Effector CD4-positive, alpha-beta T cell (primary cell): Measurements from ENCODE around the gene RBL2.
"Not testable (repeated sequence)": the region's sequence is repeated elsewhere in the genome, so short reads cannot be mapped to it uniquely, and the experiment has no call there.

Experiments used
- DNase-seq: peaks from one replicate; pipeline ENCODE4 v3.0.0-alpha.2; 2020

RBL2 gene

DNA sequence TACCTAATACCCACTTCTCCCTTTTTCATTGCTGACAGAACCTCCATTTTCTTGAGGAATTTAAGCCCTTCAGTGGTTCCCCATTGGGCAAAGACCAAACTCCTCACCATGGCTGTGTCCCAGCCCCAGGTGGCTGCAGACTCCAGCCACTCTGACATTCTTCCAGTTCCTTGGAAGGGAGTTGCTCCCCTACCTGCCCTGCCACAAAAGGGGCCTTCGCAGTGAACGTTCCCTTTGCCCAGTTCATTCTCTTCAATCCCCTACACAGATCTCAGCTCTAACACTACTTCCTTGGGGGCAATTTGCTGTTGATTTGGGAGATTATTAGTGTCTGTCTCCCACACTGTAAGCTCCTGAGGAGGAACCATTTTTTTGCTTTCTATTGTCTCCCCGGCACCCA, 72.0 kb downstream of the RBL2 start:
- DNase-seq = no peak

DNA sequence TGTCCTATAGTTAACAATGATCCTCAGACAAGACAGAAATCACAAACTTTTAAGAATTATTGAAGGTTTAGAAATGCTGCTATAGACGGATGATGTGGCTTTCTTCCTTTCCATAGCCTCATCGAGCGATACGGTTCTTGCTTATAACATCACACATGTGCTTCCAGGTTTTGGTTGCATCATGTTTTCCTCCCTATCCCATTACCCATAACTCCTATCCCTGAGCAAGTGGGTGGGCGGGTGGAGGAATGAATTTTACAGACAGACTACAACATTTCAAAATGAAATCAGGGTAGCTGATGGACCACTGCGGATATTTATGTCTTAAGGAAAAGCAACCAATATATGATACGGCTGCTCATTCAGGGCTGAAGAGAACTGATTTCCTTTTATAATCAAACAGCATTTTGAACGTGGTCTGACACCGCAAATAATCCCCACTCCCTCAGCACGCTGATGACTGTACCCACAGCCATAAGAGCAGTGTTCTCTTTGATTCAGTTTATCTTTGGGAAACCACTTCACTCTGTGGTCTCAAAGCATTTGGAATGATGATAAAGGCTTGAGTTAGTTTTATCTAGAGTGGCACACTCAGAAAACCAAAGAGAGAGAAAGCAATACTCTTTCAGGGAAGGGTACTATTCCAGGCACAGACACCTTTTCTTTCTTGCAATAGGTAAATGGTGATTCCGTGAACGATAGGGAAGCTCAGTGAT, 73.4 kb downstream of the RBL2 start:
- no peak for DNase-seq

DNA sequence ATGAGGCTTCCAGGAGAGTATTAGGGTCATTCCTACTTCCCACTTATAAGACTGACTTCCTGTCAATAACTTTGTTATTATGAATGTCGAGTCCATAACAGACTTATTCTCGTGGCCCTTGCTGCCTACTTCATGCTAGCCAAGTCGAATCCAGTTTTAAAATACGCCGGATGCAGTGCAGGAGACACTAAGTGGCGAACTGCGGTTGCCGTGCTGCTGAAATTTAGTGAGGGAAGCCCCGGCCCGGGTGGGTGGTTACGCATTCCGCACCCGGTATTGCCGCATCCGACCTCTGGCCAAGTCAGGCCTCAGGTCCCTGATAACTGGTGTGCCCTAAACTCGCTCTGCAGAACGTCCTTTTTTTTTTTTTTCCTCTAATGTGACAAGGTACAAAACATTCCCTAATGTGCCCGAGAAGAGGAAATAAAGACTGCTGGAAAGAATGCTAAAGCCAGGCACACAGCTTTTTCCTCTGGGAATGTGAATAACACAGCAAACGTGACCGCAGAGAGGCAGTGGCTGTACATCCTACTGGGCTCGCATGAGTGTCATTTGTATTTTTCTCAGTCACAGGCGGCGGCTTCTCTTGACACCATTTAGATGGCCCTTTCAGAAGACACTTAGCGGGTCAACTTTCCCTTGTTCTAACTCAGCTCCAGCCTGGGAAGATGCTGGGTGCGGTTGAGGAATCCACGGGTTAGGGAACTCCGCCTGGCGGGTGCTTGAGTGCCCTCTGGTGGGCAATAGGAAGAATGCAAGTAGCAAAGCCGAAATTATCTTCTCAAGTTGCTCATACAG, 75.8 kb downstream of the RBL2 start:
- DNase-seq = peak; percentile 36

DNA sequence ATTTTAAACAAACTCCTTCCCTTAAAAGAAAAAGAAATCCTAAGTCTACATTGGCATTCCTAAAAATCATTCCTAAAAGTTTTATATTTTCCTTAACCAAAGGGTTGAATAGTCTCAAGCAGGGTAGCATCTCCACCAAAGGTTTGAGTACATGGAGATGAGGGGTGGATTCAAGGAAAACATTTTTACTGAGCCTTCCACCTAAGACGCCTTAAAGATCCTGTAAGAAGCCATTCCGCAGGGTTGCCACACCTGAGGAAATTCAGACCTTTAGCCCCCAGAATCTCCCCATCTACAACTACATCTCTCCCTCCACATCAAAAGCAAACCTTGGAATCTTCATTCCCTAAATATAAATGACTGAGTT, 76.4 kb downstream of the RBL2 start:
- DNase-seq = no peak

DNA sequence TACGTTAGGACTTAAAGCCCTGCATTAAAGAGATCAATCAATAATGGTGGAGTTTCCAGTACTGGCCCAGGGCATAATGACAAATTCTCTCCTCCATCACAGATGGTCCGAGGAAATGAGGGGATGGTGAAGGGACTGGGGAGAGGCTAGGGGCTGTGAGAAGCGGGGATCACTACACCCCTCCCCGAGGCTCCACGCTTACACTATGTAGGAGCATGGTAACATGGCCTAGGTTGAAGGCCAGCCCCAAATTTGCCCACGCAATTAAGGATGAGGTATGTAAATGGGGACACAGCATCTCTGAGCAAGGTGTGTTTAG, 76.8 kb downstream of the RBL2 start:
- no peak for DNase-seq

DNA sequence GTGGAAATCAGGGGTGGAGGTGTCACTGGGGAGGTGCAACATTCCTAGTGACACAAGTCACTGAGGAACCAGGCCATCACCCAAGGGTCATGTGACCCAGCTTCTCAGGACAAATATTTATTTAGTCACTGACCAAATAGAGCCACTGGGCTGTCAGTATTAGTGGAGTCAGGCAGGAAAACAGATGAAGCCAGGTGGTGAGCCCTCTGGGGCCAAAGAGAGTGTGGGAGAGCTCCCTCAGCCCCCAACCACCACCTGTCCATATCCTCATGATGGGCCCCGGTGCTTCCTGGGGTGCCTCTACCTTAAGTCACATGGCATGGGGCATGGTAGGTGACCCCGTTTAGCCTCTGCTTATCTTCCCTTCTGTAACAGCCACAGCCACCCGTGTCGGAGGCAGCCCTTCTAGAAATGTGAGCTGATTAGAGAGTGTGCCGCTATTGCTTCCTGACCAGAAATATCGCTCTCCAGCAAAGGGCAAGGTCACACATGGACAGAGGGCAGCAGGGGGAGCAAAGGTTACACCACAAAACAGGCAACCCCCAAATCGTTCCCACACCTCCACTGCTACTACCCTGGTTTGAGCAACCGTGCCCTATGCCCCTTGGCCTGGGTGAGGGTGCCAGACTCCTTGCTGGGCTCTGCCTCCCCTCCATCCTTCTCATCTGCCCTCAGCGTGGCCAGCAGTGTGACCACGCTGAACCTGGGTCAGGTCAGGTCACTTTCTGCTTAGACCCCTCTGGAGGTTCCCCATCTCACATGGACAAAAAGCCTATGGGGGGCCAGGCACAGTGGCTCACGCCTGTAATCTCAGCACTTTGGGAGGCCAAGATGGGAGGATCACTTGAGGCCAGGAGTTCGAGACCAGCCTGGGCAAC, 77.4 kb downstream of the RBL2 start:
- no peak for DNase-seq

DNA sequence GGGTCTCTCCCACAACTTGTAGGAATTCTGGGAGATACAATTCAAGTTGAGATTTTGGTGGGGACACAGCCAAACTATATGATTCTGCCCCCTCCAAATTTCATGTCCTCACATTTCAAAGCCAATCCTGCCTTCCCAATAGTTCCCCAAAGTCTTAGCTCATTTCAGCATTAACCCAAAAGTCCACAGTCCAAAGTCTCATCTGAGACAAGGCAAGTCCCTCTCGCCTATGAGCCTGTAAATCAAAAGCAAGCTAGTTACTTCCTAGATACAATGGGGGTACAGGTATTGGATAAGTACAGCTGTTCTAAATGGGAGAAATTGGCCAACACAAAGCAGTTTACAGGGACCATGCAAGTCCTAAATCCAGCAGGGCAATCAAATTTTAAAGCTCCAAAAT, 78.5 kb downstream of the RBL2 start:
- DNase-seq = not testable (repeated sequence)

DNA sequence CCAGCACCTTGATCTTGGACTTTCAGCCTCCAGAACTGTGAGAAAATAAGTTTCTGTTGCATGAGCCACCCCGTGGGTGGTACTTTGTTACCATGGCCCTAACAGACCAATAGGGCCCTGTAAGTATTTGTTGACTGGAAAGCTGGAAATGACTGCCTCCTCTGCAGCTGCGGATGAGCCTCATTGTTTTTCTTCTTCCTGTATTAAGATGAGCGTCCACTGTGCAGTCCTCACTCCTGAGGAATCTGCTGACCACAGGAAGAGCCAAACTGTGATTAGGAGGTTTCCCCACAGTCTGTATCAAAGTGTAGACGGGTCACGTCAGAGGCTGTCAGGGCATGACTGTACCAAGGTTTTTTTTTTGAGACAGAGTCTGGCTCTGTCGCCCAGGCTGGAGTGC, 81.0 kb downstream of the RBL2 start:
- no peak for DNase-seq

DNA sequence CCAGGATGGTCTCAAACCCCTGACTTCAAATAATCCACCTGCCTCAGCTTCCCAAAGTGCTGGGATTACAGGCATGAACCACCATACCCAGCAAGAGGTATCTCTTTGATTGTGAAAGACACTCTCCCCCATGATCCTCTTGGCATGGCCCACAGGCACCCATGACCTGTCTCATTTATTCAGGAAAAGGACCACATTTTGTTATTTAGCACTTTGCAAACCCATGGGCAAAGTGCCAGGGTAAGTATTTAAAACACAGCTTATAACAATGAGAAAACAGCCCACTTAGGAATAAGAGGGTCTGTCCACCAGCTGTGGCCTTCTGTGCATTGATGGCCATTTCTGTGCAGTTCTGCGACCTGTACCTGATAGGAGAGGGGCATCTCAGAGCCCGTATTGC, 81.5 kb downstream of the RBL2 start:
- DNase-seq = no peak

DNA sequence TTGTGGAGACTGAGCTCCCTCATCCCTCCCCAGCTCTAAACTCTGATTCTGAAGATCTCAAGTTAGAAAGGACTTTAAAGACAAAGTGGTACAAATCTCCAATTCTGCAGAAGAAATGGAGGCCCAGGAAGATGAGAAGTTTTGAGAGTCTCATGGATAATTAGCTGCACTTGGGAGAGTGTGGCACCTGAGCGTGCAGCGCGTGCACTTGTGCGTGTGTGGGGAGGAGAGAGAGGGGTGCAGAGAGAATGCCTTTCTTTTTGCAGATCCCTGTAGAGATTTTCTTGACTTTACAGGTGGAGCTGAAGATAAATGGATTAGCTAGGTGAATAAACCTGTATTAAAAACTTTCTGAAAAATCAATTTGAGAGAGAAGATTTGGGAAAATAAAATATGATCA, 83.6 kb downstream of the RBL2 start:
- no peak for DNase-seq

DNA sequence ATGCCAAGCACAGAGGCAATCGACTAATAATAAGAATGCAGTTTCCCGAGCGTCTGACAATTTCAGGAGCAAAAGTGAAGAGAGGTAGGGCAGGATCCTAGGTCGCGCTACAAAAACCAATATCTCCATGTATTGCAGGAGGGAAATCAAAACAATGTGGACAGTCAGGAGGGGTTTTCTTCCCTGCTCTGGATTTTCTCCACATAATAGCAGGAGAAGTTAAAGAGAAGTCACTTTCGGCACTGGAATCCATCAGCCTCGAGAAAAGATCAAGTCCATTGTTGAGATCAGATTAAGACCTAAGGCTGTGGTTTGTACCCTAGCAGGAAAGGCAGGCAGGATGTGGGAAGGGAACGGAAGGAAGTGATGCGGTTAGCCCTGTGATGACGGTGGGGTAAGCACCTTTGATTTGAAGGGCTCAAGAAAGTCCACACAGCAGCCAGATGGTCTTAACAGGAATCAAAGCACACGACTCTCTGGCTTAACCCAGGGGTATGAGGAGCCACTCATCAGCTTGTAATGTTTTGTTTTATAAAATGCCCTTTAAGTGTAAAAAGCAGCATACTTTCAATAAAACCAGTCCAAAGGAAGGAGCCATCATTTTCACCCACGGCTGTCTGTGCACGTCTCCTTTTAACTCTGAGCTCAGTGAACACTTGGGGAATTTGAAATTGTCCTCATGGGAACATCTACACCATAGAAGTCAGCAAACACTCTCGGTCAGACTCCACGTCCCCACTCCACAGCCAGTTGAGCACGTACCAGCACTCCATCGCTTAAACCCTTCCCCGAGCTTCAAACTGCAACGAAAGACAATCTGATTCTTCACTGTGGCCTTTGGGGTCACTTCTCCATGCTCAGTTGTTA, 84.5 kb downstream of the RBL2 start:
- peak; percentile 57 for DNase-seq

DNA sequence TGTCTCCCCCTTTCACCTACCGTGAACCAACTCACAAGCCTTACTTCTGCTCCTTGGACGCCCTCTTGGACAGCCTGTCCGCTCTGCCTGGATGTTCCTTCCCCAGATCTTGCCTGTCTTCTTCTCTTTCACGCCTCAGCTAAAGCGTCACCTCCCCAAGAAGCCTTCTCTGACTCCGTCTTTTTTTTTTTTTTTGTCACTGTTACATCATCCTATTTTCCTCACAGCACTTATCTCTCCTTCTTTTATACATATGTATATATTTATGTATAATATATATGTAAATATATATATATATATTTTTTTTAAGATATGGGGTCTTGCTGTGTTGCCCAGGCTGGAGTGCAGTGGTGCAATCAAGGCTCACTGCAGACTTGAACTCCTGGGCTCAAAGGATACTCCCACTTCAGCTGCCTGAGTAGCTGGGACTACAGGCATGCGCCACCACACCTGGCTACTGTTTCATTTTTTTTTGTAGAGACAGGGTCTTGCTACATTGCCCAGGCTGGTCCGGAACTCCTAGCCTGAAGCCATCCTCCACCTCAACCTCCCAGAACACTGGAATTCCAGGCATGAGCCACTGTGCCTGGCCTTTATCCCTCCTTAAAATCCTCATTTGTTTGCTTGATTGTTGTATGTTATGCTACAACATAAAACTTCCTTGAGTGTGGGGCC, 85.3 kb downstream of the RBL2 start:
- no peak for DNase-seq

DNA sequence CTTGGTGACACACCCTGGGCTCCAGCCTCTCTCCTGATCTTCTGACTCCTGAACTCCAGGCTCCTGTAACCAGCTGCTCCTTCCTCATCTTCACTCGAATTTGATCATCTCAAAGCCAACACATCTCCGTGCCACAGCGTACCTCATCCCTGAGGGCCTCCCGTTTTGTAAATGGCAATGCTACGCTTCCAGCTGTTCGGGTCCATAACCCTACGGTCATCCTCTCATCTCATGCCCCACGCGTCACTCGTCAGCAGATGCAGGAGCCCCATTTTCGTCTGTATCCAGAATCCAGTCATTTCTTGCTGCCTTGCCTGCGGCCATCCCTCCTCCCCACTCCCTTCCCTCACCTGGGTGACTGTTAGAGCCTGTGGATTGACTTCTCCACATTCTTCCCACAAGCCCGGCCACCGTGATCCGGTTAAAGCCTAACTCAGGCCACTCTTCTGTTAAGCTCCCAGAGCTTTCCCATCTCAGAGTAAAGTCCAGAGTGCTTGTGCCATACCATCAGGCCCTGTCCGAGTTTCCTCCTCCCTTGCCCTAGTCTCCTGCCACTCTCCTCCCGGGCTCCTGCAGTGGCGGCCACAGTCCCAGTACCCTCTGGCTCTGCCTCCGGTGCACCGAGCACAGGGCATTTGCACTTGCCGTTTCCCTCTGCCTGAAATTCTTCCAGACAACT, 89.0 kb downstream of the RBL2 start:
- DNase-seq = no peak

DNA sequence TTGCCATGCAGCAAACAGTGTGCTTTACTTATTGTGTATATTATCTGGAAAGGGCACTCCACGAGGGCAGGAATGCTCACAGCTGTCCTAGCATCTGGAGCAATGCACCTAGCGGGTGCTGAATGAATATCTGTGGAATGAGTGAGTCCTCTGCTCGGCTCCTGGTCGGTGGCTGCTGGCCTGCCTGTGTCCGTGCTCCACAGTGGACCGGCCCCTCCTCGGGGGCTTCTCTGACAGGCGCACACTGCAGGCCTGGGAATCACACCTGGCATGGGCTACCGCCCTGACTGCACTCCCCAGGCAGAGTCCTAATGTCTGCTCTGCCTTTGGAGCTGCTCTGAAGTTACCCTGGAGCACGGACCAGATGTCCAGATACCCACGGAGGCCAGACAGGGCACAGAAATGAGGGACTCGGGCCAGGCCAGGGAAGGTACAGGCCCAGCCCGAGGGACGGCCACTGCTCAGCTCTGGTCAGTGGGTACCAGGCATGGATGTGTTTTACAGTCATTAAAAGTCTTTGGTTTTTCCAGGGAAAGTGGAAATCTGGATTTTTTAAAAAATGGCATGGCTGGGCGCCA, 89.8 kb downstream of the RBL2 start:
- DNase-seq = no peak

DNA sequence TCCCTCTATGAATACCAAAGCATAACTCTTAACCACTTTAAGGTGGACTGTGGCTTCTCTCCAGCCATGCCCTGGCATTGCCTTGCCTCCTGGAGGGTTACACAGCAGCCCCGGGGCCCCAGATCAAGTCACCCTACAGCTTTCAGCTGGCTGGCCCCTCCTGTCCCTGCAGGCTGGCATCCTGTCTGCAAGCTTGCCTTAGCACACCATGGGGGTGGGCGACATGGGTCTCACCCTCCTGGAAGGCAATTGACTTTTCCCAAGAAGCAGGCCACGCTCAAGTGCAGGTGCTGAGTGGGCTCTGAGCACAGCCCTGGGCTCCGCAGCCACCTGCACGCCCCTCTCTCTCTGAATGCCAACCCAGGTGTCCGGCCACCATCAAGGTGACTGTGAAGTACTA, 94.5 kb downstream of the RBL2 start:
- no peak for DNase-seq

DNA sequence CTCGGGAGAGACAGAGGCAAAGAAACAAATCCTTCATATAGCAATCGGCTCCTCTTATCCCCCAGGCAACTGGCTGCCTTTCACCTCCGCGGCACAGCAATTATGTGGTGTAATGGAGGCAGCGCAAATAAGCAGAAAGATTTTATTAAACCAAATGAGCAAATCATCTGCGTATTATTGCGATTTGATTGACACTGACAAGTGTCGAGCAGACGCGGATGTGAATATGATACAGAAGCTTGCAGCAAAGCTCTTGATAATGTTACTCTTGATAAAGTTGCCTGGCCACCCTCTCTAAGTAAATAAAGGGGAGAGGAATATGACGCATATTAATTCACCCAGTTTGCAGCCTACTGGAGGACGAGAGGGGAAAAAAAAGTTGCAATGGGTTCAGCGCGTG, 95.2 kb downstream of the RBL2 start:
- DNase-seq = no peak

DNA sequence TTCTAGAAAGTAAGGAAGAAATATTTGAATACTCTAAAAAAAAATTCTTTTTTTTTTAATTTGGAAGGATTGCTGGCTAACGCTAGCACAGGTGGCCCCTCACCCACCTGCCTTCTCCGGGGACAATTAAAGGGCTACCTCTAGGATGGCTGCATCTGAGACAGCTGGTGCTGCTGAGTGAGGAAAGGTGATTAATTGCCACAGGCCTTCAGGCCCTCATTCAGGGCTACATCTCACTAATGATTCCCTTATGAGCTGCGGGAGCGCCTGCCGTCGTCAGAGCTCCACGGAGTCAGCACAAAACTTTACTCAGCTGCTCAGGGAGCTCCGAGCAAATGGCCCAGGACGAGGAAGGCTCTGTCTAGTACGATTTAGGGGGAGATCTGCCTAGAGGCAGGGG, 95.8 kb downstream of the RBL2 start:
- no peak for DNase-seq

DNA sequence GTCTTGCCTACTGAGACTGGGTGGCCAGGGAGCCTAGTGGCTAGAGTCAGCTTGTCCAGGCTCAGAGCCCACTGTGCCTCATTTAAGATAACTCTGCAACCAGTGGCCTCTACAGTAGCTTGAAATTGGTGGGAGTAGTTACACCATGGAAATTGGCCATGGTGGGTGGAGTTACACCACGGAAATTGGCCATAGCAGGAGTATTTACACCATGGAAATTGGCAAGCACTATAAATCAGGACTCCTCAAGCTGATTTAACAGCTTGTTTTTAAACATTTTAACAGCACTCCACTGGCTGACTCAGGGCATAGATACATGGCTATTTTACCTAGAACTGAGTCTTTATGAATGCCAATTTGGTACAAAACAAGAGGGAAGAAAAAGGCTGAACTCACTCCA, 96.5 kb downstream of the RBL2 start:
- no peak for DNase-seq

DNA sequence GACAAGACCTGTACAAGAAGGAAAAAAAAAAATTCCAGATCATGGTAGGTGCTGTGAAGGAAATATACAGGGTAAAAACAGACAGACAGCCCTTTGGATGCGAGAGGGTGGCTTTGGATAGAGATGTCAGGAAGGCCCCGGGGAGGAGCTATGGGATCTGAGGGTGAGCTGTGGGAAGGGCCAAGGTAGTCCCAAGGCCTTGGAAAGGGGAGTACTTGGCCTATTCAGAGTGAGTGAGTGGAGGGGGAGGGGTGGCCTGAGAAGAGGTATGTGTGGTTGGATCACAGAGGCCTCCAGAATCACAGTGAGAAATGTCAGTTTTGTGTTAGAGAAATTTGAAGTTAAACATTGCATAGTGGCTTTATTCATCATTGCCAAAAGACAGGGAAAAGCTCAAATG, 99.9 kb downstream of the RBL2 start:
- DNase-seq = no peak

DNA sequence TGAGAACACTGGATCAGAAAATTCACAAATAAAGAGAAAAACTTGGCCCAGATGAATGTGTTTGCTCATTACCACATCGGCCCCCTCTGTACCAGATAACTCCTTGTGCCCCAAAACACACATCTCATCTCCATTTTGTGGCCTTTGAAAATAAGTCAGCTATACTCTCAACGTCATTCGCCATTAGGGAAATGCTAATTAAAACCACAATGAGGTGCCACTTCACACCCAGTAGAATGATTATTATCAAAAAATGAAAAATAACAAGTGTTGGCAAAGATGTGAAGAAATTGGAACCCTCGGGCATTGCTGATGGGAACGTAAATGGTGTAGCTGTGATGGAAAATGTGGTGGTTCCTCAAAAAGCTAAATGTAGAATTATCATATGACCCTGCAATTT, 103.4 kb downstream of the RBL2 start:
- DNase-seq = no peak

DNA sequence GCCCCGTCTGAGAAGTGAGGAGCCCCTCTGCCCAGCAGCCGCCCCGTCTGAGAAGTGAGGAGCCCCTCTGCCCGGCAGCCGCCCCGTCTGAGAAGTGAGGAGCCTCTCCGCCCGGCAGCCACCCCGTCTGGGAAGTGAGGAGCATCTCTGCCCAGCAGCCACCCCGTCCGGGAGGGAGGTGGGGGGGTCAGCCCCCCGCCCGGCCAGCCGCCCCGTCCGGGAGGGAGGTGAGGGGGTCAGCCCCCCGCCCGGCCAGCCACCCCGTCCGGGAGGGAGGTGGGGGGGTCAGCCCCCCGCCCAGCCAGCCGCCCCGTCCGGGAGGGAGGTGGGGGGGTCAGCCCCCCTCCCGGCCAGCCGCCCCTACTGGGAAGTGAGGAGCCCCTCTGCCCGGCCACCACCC, 105.1 kb downstream of the RBL2 start:
- DNase-seq = not testable (repeated sequence)
